Measurements from ENCODE around the gene MYH7.

GRCh38 chr14:23469127-23469905 is 33.9 kb upstream of the MYH7 start, which contains the start of gene NGDN:
- TF ChIP-seq GATA3 (IDR thresholded peaks at IDR 0.05; ENCODE audit: low read depth, low read length) (no peak), GATA2 (IDR thresholded peaks at IDR 0.05; ENCODE audit: low read depth, low read length) (no peak)

Data from SH-SY5Y (cell line).